ENCODE data around the gene GRIA3. TPM values are rescaled to one million over a fixed set of nuclear protein-coding genes. Genes with fewer than 3 reads are reported as not detected.

The GRIA3 gene
- total and polyA plus RNA-seq, 4 donors: 5.1 to 12.4 (median 7.1) TPM

DNA sequence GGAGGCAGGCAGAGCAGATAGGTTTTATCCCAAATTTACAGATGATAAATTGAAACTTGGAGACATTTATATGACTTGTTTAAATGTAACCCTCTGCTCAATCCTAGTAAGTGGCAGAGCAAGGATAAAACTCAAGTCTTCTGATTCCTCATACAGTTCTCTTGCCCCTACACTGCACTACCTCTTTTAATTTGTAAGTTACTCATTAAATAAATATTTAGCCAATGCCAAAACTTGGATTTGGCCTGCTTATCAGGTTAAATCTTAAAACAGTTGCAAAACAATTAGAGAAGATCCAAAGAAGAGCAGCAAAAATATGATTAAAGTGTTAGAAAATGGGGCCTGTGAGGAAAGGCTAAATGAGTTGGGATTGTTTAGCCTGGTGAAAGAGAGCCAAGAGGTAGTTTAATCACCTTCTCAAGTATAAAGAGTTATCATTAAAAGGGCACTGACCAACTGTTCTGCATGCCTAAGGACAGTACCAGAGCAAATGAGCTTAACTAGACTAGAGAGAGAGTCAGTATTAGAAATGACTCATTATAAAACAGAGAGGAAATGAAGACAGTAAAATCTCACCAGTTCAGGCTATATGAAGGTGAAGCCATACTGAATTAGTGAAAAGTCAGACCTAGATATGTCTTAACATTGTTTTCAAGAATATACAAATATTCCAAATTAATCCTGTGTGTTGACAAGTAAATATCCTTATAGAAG is 146.3 kb downstream of the GRIA3 start:
- no peak for DNase-seq
- Histone ChIP-seq H3K27ac (ENCODE audit: low read depth in 1 of 2, low read length in 2 of 2) (no peak overlapping the region), H3K4me1 (ENCODE audit: control insufficient read depth in 1 of 2, insufficient read depth in 2 of 2, low read length in 2 of 2) (no peaks in the 10 kb centered on the region), H3K36me3 (ENCODE audit: control insufficient read depth in 1 of 2, insufficient read depth in 2 of 2, low read length in 1 of 2) (peaks cover 0 to 2% of the 10 kb centered on the region in 2 donors), H3K27me3 (ENCODE audit: control insufficient read depth in 1 of 2, insufficient read depth in 2 of 2, low read length in 1 of 2) (no peaks in the 10 kb centered on the region), H3K4me3 (ENCODE audit: low read length in 2 of 2) (no peak overlapping the region), H3K9me3 (ENCODE audit: control insufficient read depth, low read length) (no peaks in the 10 kb centered on the region)
- ATAC-seq (ENCODE audit: low FRiP score): no peak
- intact Hi-C loops (cut with DNase I): no loop called here

DNA sequence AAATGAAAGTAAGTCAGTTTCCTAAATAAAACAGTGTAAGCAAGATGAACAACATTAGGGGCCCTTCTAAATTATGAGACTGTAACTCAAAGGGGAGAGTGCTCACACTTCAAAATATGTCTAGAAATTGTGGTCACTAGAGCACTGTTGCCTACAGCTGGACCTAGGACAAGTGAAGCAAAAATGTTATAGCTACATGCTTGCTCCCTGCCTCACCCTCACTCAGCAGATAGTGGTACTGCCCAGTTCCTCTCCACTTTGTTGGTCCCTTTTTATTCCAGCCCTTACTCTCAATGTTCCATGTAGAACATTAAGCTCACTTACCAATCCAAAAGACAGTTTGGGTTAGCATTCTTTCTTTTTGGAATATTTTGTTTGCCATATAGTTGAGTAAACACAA is 147.3 kb downstream of the GRIA3 start:
- Histone ChIP-seq H3K36me3 (ENCODE audit: control insufficient read depth in 1 of 2, insufficient read depth in 2 of 2, low read length in 1 of 2) (peaks cover 0 to 2% of the 10 kb centered on the region in 2 donors), H3K4me3 (ENCODE audit: low read length in 2 of 2) (no peak overlapping the region), H3K9me3 (ENCODE audit: control insufficient read depth, low read length) (no peaks in the 10 kb centered on the region), H3K27ac (ENCODE audit: low read depth in 1 of 2, low read length in 2 of 2) (no peak overlapping the region), H3K27me3 (ENCODE audit: control insufficient read depth in 1 of 2, insufficient read depth in 2 of 2, low read length in 1 of 2) (no peaks in the 10 kb centered on the region), H3K4me1 (ENCODE audit: control insufficient read depth in 1 of 2, insufficient read depth in 2 of 2, low read length in 2 of 2) (no peaks in the 10 kb centered on the region)
- no peak for DNase-seq
- no peak for ATAC-seq (ENCODE audit: low FRiP score)
- intact Hi-C loops (cut with DNase I): no loop called here

DNA sequence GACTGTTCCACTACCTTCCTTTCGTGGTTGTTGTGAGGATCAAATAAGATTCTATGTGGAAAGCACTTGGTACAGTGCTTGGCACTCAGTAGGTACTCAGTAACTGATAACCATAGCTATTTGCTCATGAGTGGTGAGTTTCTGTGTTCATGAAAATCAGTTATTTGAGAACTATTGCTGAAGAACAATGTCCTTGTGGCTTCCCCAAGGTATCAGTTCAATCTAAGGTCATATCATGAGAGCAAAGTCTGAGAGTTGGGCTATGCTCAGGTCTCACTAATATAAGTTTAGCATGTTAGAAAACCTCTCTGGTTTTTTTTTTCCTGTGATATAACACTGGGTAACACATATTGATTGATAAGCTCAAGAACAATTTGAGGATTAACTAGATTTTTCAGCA is 147.8 kb downstream of the GRIA3 start:
- DNase-seq (no peak), ATAC-seq (ENCODE audit: low FRiP score) (no peak)
- H3K27me3 ChIP-seq (ENCODE audit: control insufficient read depth in 1 of 2, insufficient read depth in 2 of 2, low read length in 1 of 2): no peaks in the 10 kb centered on the region
- no peaks in the 10 kb centered on the region for H3K4me1 ChIP-seq (ENCODE audit: control insufficient read depth in 1 of 2, insufficient read depth in 2 of 2, low read length in 2 of 2)
- no peak overlapping the region for H3K27ac ChIP-seq (ENCODE audit: low read depth in 1 of 2, low read length in 2 of 2)
- no peak overlapping the region for H3K4me3 ChIP-seq (ENCODE audit: low read length in 2 of 2)
- no peaks in the 10 kb centered on the region for H3K9me3 ChIP-seq (ENCODE audit: control insufficient read depth, low read length)
- 62 to 94% methylated on average over 1 of the region's 1 CpG for WGBS, 2 donors
- H3K36me3 ChIP-seq (ENCODE audit: control insufficient read depth in 1 of 2, insufficient read depth in 2 of 2, low read length in 1 of 2): no peaks in the 10 kb centered on the region
- intact Hi-C loops (cut with DNase I): no loop called here

DNA sequence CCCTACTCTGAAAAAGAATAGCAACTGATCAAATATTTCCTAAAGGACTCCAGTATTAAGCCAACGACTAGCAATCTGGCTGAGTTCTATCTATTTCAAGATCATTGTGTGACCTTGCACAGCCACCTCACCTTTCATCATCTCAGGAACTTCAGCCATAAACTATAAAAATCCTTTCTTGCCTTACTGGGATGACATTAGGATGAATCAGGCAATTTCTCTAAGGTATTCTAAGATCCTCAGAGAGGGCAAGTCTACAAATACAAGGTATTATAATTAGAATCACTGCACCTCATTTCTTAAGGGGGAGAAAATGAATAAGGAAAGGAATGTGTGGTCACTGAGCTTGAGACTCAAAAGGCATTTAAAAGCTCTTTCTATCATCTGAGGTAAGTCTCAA is 152.6 kb downstream of the GRIA3 start:
- intact Hi-C loops (cut with DNase I): no loop called here
- H3K27me3 ChIP-seq (ENCODE audit: control insufficient read depth in 1 of 2, insufficient read depth in 2 of 2, low read length in 1 of 2): no peaks in the 10 kb centered on the region
- no peak overlapping the region for H3K27ac ChIP-seq (ENCODE audit: low read depth in 1 of 2, low read length in 2 of 2)
- 55 to 93% methylated on average over 1 of the region's 1 CpG for WGBS, 2 donors
- H3K4me1 ChIP-seq (ENCODE audit: control insufficient read depth in 1 of 2, insufficient read depth in 2 of 2, low read length in 2 of 2): no peaks in the 10 kb centered on the region
- H3K36me3 ChIP-seq (ENCODE audit: control insufficient read depth in 1 of 2, insufficient read depth in 2 of 2, low read length in 1 of 2): no peaks in the 10 kb centered on the region
- no peaks in the 10 kb centered on the region for H3K9me3 ChIP-seq (ENCODE audit: control insufficient read depth, low read length)
- DNase-seq: no peak
- no peak overlapping the region for H3K4me3 ChIP-seq (ENCODE audit: low read length in 2 of 2)
- ATAC-seq (ENCODE audit: low FRiP score): no peak

- Histone ChIP-seq H3K36me3 (ENCODE audit: control insufficient read depth in 1 of 2, insufficient read depth in 2 of 2, low read length in 1 of 2) (no peaks in the 10 kb centered on the region), H3K4me3 (ENCODE audit: low read length in 2 of 2) (no peak overlapping the region), H3K27me3 (ENCODE audit: control insufficient read depth in 1 of 2, insufficient read depth in 2 of 2, low read length in 1 of 2) (no peaks in the 10 kb centered on the region), H3K4me1 (ENCODE audit: control insufficient read depth in 1 of 2, insufficient read depth in 2 of 2, low read length in 2 of 2) (no peaks in the 10 kb centered on the region), H3K27ac (ENCODE audit: low read depth in 1 of 2, low read length in 2 of 2) (no peak overlapping the region), H3K9me3 (ENCODE audit: control insufficient read depth, low read length) (no peaks in the 10 kb centered on the region)
- intact Hi-C loops (cut with DNase I): no loop called here
- no peak for ATAC-seq (ENCODE audit: low FRiP score)
- no peak for DNase-seq
- WGBS, 2 donors: 57 to 76% methylated on average over 7 of the region's 7 CpGs
These were observed 154.0 kb downstream of the GRIA3 start for GRCh38 chrX:123337886-123338639.

DNA sequence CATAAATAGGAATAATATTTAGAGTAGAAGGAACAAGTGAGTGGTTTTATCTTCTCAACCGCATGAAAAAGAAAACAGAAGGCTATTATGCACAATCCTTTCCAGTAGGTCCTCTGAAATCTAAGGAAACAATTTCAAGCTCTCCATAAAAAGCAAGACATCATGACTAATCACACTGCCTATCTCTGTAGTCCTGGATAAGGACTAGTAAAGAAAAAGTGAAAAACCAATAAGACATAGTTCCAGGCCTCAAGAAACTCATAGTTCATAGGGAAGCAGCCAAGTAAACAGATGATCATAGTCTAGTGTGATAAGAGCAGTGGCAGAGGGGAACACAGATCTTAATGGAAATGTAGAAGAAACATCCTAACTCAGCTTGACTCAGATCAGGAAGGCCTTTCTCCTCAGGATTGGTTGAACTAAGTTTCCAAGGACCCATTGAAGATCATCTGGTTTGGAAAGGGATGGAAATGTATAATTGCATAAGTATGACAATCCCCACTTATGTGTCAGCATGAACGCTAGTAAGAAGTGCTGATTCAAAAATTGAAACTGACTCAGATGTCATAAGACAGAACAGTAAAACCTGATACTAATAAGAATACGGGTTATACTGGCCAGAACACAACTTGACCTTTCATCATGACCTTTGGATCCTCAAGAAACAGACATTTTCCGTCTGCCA is 155.3 kb downstream of the GRIA3 start:
- intact Hi-C loops (cut with DNase I): no loop called here
- no peaks in the 10 kb centered on the region for H3K27me3 ChIP-seq (ENCODE audit: control insufficient read depth in 1 of 2, insufficient read depth in 2 of 2, low read length in 1 of 2)
- WGBS, 2 donors: 64 to 76% methylated on average over 4 of the region's 4 CpGs

GRCh38 chrX:123340696-123341095 is 156.6 kb downstream of the GRIA3 start:
- Histone ChIP-seq H3K4me3 (ENCODE audit: low read length in 2 of 2) (no peak overlapping the region), H3K36me3 (ENCODE audit: control insufficient read depth in 1 of 2, insufficient read depth in 2 of 2, low read length in 1 of 2) (no peaks in the 10 kb centered on the region), H3K27ac (ENCODE audit: low read depth in 1 of 2, low read length in 2 of 2) (no peak overlapping the region), H3K4me1 (ENCODE audit: control insufficient read depth in 1 of 2, insufficient read depth in 2 of 2, low read length in 2 of 2) (no peaks in the 10 kb centered on the region), H3K9me3 (ENCODE audit: control insufficient read depth, low read length) (no peaks in the 10 kb centered on the region), H3K27me3 (ENCODE audit: control insufficient read depth in 1 of 2, insufficient read depth in 2 of 2, low read length in 1 of 2) (no peaks in the 10 kb centered on the region)
- intact Hi-C loops (cut with DNase I): no loop called here
- DNase-seq: no peak
- 25 to 40% methylated on average over 3 of the region's 3 CpGs for WGBS, 2 donors
- ATAC-seq (ENCODE audit: low FRiP score): no peak

More for the DNA sequence above, 155.3 kb downstream of the GRIA3 start:
- no peaks in the 10 kb centered on the region for H3K4me1 ChIP-seq (ENCODE audit: control insufficient read depth in 1 of 2, insufficient read depth in 2 of 2, low read length in 2 of 2)
- no peaks in the 10 kb centered on the region for H3K9me3 ChIP-seq (ENCODE audit: control insufficient read depth, low read length)
- no peak overlapping the region for H3K4me3 ChIP-seq (ENCODE audit: low read length in 2 of 2)
- H3K27ac ChIP-seq (ENCODE audit: low read depth in 1 of 2, low read length in 2 of 2): no peak overlapping the region
- DNase-seq: no peak
- no peaks in the 10 kb centered on the region for H3K36me3 ChIP-seq (ENCODE audit: control insufficient read depth in 1 of 2, insufficient read depth in 2 of 2, low read length in 1 of 2)
- no peak for ATAC-seq (ENCODE audit: low FRiP score)

- ATAC-seq (ENCODE audit: low FRiP score) (no peak), DNase-seq (no peak)
- WGBS, 2 donors: 72 to 81% methylated on average over 1 of the region's 1 CpG
- intact Hi-C loops (cut with DNase I): no loop called here
- H3K27me3 ChIP-seq (ENCODE audit: control insufficient read depth in 1 of 2, insufficient read depth in 2 of 2, low read length in 1 of 2): no peaks in the 10 kb centered on the region
- H3K36me3 ChIP-seq (ENCODE audit: control insufficient read depth in 1 of 2, insufficient read depth in 2 of 2, low read length in 1 of 2): no peaks in the 10 kb centered on the region
- no peaks in the 10 kb centered on the region for H3K4me1 ChIP-seq (ENCODE audit: control insufficient read depth in 1 of 2, insufficient read depth in 2 of 2, low read length in 2 of 2)
- no peaks in the 10 kb centered on the region for H3K9me3 ChIP-seq (ENCODE audit: control insufficient read depth, low read length)
- no peak overlapping the region for H3K27ac ChIP-seq (ENCODE audit: low read depth in 1 of 2, low read length in 2 of 2)
- no peak overlapping the region for H3K4me3 ChIP-seq (ENCODE audit: low read length in 2 of 2)
These were observed 164.4 kb downstream of the GRIA3 start for GRCh38 chrX:123348468-123348867.

Data from aorta (tissue), 5 donors.